Spleen (tissue), 7 donors: ENCODE results near the gene MAPK8IP3.

Experiments
- POLR2A ChIP-seq, 3 donors: fragments of 450-650 bp; IDR thresholded peaks; one replicate each; pipeline ENCODE4 v1.5.1; 2017; ENCODE audit warnings: antibody characterized with exemption in 3 of 3, mild to moderate bottlenecking in 1 of 3
- TF ChIP-seq, protein P1 (sequence below), 11 experiments: fragments of 200-600 bp in 7 of 11; fragments of 450-650 bp in 4 of 11; sonication (generic) in 4 of 11; IDR thresholded peaks in 8 of 11; conservative IDR thresholded peaks in 3 of 11; 1 replicate in 7 of 11; 2 replicates in 4 of 11; pipeline versions ENCODE4 v1.4.0 to v1.8.0; 2016 to 2021; ENCODE audit warnings: antibody characterized with exemption in 11 of 11, inconsistent platforms in 4 of 11, mild to moderate bottlenecking in 1 of 11
- donor health status: DM: no; HTN: no; CAD: no; lungs with moderate emphysema.
- donor health status: DM: no; HTN: no; CAD: no.
- donor health status: DM: no; HTN: no; CAD: no.

GRCh38 chr16:1665829-1666228 lies 40.2 kb upstream of the MAPK8IP3 start:
- TF ChIP-seq, protein P1, sequence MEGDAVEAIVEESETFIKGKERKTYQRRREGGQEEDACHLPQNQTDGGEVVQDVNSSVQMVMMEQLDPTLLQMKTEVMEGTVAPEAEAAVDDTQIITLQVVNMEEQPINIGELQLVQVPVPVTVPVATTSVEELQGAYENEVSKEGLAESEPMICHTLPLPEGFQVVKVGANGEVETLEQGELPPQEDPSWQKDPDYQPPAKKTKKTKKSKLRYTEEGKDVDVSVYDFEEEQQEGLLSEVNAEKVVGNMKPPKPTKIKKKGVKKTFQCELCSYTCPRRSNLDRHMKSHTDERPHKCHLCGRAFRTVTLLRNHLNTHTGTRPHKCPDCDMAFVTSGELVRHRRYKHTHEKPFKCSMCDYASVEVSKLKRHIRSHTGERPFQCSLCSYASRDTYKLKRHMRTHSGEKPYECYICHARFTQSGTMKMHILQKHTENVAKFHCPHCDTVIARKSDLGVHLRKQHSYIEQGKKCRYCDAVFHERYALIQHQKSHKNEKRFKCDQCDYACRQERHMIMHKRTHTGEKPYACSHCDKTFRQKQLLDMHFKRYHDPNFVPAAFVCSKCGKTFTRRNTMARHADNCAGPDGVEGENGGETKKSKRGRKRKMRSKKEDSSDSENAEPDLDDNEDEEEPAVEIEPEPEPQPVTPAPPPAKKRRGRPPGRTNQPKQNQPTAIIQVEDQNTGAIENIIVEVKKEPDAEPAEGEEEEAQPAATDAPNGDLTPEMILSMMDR (IDR thresholded peaks at IDR 0.05 in 8 of 11, conservative IDR thresholded peaks at IDR 0.05 in 3 of 11), result no peak
- no peak for TF ChIP-seq POLR2A (IDR thresholded peaks at IDR 0.05)
